ENCODE measurements around the gene DAPP1. TPM values are rescaled to one million over a fixed set of nuclear protein-coding genes. Genes with fewer than 3 reads are reported as not detected.

Gene DAPP1
- total and polyA plus RNA-seq, 10 of the 15 experiments (the other 5 are each of a cell fraction or from before 2014, with no cell fraction given) = 46.5 to 147 (median 74.2) TPM

- TF ChIP-seq E4F1 (IDR thresholded peaks at IDR 0.05; ENCODE audit: borderline replicate concordance, partially characterized antibody) = no peak
- no peak for TF ChIP-seq BCLAF1 (IDR thresholded peaks at IDR 0.05)
- TF ChIP-seq PML (IDR thresholded peaks at IDR 0.05; ENCODE audit: low read length) = peak; percentile 98
- TF ChIP-seq CUX1 (IDR thresholded peaks at IDR 0.05; ENCODE audit: insufficient replicate concordance, low read depth, low read length) = no peak
- TF ChIP-seq ATF7 (IDR thresholded peaks at IDR 0.05; ENCODE audit: low read depth) = peak; percentile 73
- no peak for TF ChIP-seq EZH2 (IDR thresholded peaks at IDR 0.05; ENCODE audit: borderline replicate concordance, control insufficient read depth, low read depth, low read length)
- no peak for TF ChIP-seq HSF1 (IDR thresholded peaks at IDR 0.05; ENCODE audit: low read depth, low read length)
- no peak for TF ChIP-seq CHD1 (IDR thresholded peaks at IDR 0.05; ENCODE audit: low read depth, low read length)
- no peak for TF ChIP-seq TARDBP (IDR thresholded peaks at IDR 0.05; ENCODE audit: borderline replicate concordance)
- 0 out of 2 replicates have a peak, but pooled peaks have one; percentile 17 for TF ChIP-seq TBL1XR1 (IDR thresholded peaks at IDR 0.05; ENCODE audit: low read depth, low read length)
- no peak for TF ChIP-seq SREBF2 (IDR thresholded peaks at IDR 0.05; ENCODE audit: low read length)
- TF ChIP-seq RAD21 (IDR thresholded peaks at IDR 0.05; ENCODE audit: insufficient read depth, low read depth, low read length) = no peak
- TF ChIP-seq CEBPZ (IDR thresholded peaks at IDR 0.05; ENCODE audit: low read depth, low read length) = no peak
Observed at GRCh38 chr4:99816545-99817308, at the start of gene DAPP1 (continued).
